Right renal cortex interstitium (tissue), 3 donors: ENCODE measurements around the gene IFNAR2. TPM values are rescaled to one million over a fixed set of nuclear protein-coding genes. Genes with fewer than 3 reads are reported as not detected.

Experiments used
- DNase-seq, 3 donors: peaks; one replicate each; pipeline ENCODE4 v3.0.0-alpha.2; 2013; ENCODE audit warnings: low read depth in 3 of 3, low spot score in 2 of 3
- polyA plus RNA-seq, 3 donors: library from polyadenylated mRNA; unstranded; fragments of 120-200 nt; gene quantifications; one replicate each; pipeline ENCODE4 v1.2.1, GENCODE V29; 2013; ENCODE audit not compliant: insufficient read length in 3 of 3

IFNAR2 gene
- polyA plus RNA-seq, result 10 to 100 TPM; 19.7 to 22.8 (median 22.8) TPM

GRCh38 chr21:33229784-33230544, at the start of gene IFNAR2:
Gene IFNAR2, plus strand, starts transcription at chr21:33229938. Its CDS starts 11,985 bp downstream, at chr21:33241923.
- peak in 2 of 3 donors; percentile 54 to 57 for DNase-seq

- no peak for DNase-seq
Measured at GRCh38 chr21:33185852-33186251, 43.9 kb upstream of the IFNAR2 start.

DNA sequence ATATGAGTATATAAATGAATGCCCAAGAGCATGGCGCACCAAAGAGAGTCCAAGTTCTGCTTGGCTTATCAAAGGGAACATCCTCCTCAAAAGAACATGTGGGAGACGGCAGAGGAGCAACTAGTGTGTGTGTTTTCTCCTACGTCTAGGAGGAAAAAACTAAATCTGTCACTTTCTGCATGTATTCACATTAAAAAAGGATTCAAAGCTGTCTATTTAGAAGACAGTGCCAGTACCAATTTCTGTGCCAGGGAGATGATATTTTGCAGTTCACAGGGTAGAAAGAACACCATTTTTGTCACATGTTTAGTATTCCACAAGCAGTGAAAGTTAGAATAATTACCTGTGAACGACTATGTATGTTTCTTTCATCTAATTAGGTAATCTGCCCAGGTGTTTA, 42.5 kb upstream of the IFNAR2 start:
- DNase-seq, result no peak

GRCh38 chr21:33189237-33189636, 40.5 kb upstream of the IFNAR2 start:
- no peak for DNase-seq

GRCh38 chr21:33189824-33190223, 39.9 kb upstream of the IFNAR2 start:
- no peak for DNase-seq

DNA sequence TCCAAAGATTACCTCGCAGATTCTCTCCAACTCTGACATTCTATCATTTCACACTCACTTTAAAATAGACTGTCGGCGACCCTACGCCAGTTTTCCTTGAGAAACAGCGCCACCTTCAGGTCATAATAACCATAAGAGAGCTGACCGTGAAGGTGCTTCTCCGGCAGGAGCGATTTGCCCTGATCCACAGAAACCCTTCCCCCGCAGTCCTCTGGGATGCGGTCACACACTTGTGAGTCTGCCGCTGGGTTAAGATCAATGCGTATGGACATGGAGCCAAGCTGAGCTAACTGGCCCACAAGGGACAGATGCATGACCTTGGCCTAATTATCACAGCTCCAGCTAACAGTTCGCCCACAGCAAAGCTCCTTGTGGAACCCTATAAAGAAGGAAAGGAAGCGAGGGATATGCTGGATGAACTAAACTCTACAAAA, 32.8 kb upstream of the IFNAR2 start:
- DNase-seq, result peak in 2 of 3 donors; percentile 59 to 74

- no peak for DNase-seq
Measured at GRCh38 chr21:33197496-33197895, 32.2 kb upstream of the IFNAR2 start.

DNA sequence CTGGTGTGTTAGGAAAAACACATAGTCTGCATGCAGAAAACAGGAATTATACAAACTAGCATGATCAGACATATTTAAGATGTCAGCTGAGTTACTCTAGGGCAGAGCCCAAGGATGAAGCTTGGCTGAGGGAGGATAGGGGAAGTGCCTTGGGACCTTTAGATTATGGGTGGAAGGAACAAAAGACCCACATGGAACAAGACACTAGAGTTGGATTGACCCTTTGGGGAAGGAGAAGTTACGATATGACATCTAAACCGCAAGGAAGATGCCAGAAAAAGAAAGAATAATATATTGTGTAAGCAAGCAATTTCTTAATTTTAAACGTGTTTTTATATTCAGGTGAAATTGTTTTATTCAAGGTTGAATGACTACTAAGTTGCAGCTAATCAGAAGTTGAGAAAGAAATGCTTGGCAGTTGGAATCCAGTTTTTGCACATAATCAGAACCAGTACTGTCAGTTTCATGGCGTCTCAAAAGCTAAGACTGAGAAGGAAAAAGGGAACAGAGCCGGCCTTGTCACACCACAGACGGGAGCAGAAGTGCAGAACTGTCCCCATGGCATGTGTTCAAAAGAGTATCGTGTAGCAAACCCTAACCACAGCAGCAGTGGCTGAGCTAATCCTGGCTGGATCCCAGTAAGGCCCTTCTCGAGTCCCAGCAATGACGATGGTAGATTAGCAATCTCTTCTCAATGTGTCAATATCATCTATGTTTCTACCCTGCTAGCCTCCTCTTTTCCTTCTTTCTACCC, 31.2 kb upstream of the IFNAR2 start:
- DNase-seq, result no peak

- DNase-seq, result no peak
Measured at GRCh38 chr21:33199100-33199464, 30.7 kb upstream of the IFNAR2 start.

GRCh38 chr21:33199516-33200217, 30.1 kb upstream of the IFNAR2 start:
- DNase-seq, result peak; percentile 78 to 86 (median 81)

GRCh38 chr21:33201956-33202355, 27.8 kb upstream of the IFNAR2 start:
- DNase-seq, result no peak

- no peak for DNase-seq
Measured at GRCh38 chr21:33202464-33203363, 27.0 kb upstream of the IFNAR2 start.

DNA sequence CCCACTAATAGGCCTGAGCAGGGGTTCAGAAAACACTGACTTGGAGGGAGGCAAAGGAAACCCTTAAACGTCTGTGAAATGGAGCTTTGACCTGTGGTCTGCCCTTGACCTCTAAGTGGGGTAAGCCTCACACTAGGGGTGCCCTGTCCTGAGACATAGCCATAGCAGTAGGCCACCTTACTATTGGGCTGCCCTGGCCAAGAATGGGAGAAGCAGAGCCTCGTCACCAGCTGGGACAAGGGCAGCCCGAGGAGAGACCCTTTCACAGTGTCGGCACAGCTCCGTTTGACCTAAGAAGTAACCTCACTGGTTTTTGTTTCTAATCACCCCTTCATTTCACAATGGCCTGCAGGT, 26.4 kb upstream of the IFNAR2 start:
- DNase-seq, result no peak

- DNase-seq, result no peak
Measured at GRCh38 chr21:33205476-33205875, 24.3 kb upstream of the IFNAR2 start.

DNA sequence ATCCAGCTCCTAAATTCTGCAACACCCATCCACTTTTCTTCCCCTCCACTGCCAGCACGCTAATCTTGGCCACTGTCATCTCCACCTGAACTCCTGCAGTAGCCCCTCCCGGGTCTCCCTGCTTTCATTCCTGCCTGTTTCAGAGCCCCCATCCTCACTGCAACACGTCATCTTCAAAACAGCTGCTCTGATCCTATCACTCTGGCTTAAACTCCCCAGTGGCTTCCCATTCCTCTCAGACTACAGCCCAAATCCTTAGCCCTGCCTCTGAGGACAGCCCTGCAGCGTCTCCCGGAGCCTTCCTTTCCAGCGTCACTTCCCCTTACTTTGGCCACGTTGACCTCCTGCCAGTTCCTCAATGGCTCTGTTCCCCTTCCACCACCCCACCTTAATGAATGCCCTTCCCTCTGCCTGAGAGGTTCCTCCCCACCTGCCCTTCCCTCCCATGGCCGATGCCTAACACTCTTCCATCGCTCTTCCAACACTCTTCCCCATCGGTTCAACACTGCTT, 22.9 kb upstream of the IFNAR2 start:
- no peak for DNase-seq

DNA sequence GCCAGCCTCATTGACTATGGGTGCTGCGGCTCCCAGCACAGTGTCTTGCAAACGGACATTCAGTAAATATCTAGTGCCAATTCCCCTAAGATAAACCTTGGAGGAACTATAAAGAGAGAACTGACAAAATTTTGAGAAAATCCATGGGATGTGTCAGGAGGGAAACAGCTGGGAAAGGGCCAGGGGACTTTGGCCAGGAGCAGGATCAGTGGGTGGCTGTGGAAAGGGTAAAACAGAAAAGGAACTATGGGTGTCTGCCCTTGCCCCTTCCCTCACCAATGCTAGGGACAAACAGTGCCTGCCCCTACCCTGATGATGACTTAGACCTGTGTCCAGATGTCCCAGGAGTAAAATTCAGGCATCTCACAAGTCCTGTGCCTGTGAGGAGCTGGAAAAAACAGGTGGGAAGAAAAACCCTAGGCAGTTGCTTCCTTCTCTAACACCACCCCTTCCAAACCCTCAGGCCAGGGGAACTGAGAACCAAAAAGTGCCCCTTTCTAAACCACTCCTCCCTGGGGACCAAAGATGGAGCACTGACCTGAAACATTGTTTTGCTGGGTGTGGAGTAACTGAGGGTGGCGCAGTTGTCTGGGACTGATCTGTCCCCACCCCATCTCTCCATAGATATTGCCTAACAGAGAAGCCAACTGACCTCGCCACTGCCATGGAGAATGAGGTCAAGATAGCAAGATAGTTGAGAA, 22.1 kb upstream of the IFNAR2 start:
- DNase-seq, result no peak

DNA sequence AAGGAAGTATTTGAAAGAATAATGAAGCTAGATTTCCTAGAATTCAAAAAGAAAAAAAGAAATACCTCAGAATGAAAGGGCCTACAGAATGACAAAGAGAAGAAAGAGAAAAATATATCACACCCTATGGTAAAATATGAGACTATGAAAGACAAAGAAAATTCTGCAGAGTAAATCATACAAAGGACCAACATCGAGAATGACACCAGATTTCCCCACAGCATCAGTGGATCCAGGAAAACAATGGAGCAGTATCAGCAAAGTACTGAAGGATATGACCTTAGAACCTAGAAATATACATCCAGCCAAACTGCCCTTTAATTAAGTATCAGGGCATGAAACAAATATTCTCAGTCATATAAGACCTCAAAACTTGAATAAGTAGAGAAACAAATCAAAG, 21.2 kb upstream of the IFNAR2 start:
- no peak for DNase-seq

GRCh38 chr21:33211305-33211704, 18.4 kb upstream of the IFNAR2 start:
- no peak for DNase-seq

DNA sequence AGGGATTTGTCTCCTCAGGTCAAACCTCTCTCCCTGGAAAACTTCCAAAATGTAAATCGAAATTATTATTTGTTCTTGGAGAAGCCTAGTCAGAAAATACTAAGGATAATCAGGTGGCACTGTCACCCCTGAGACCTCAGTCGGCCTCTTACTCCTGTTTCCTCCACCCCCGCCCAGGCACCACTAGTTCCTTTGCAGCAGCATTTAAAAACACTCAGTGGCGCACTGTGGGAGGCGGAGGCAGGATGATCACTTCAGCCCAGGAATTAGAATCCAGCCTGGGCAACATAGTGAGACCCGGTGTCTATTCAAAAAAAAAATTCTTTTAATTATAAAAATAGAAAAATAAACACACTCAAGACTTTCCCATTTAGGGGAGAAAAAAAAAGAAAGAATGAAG, 18.0 kb upstream of the IFNAR2 start:
- DNase-seq, result no peak
